Measurements from ENCODE around the gene SMC2. TPM values are rescaled to one million over a fixed set of nuclear protein-coding genes. Genes with fewer than 3 reads are reported as not detected.

Gene SMC2
- total RNA-seq, 1 donor from 2014 or later = 57.2 TPM

GRCh38 chr9:104090578-104090977, 3.5 kb upstream of the SMC2 start:
- H3K4me1 Mint-ChIP-seq = peaks cover 24% of the 10 kb centered on the region
- peaks cover 4% of the 10 kb centered on the region for H3K27me3 Mint-ChIP-seq
- intact Hi-C loops (cut with micrococcal nuclease) = loop anchor here (5.0 to 10.0 kb wide), 3 partner anchors 63 to 1464 kb away; partner anchors contain the start of genes FKTN and SLC44A1

GRCh38 chr9:104091116-104091515, 3.0 kb upstream of the SMC2 start:
- peaks cover 3% of the 10 kb centered on the region for H3K27me3 Mint-ChIP-seq
- H3K27ac Mint-ChIP-seq = no peak overlapping the region
- H3K4me3 Mint-ChIP-seq = no peak overlapping the region
- DNase-seq = no peak
- peaks cover 25% of the 10 kb centered on the region for H3K4me1 Mint-ChIP-seq
- intact Hi-C loops (cut with micrococcal nuclease) = loop anchor here (5.0 to 10.0 kb wide), 3 partner anchors 64 to 1464 kb away; partner anchors contain the start of genes FKTN and SLC44A1
- H3K9me3 Mint-ChIP-seq = peaks cover 6% of the 10 kb centered on the region
- peaks cover 2% of the 10 kb centered on the region for H3K36me3 Mint-ChIP-seq (ENCODE audit: low read depth)

More at GRCh38 chr9:104090578-104090977, 3.5 kb upstream of the SMC2 start:
- DNase-seq = no peak
- Mint-ChIP-seq H3K4me3 (no peak overlapping the region), H3K27ac (no peak overlapping the region), H3K36me3 (ENCODE audit: low read depth) (peaks cover 2% of the 10 kb centered on the region), H3K9me3 (peaks cover 6% of the 10 kb centered on the region)

GRCh38 chr9:104091708-104092107, 2.4 kb upstream of the SMC2 start:
- DNase-seq = peak; percentile 80
- no peak overlapping the region for H3K27ac Mint-ChIP-seq
- H3K4me3 Mint-ChIP-seq = peak overlapping the region; percentile 98
- peaks cover 6% of the 10 kb centered on the region for H3K36me3 Mint-ChIP-seq (ENCODE audit: low read depth)
- peaks cover 3% of the 10 kb centered on the region for H3K27me3 Mint-ChIP-seq
- intact Hi-C loops (cut with micrococcal nuclease) = loop anchor here (2.0 to 10.0 kb wide), 5 partner anchors 64 to 1603 kb away; partner anchors contain the start of genes FKTN, SLC44A1 and TMEM38B
- H3K9me3 Mint-ChIP-seq = peaks cover 6% of the 10 kb centered on the region
- peaks cover 30% of the 10 kb centered on the region for H3K4me1 Mint-ChIP-seq

GRCh38 chr9:104092192-104092591, 1.9 kb upstream of the SMC2 start:
- H3K27ac Mint-ChIP-seq = no peak overlapping the region
- peaks cover 3% of the 10 kb centered on the region for H3K27me3 Mint-ChIP-seq

GRCh38 chr9:104092875-104093600, 1.1 kb upstream of the SMC2 start:
- Mint-ChIP-seq H3K4me1 (peaks cover 32% of the 10 kb centered on the region), H3K27ac (peak overlapping the region; percentile 100), H3K36me3 (ENCODE audit: low read depth) (peaks cover 8% of the 10 kb centered on the region), H3K27me3 (peaks cover 3% of the 10 kb centered on the region), H3K9me3 (peaks cover 6% of the 10 kb centered on the region), H3K4me3 (peak overlapping the region; percentile 98)
- intact Hi-C loops (cut with micrococcal nuclease) = loop anchor here (2.0 to 10.0 kb wide), 5 partner anchors 66 to 1602 kb away; partner anchors contain the start of genes FKTN, SLC44A1 and TMEM38B
- DNase-seq = no peak

More at GRCh38 chr9:104092192-104092591, 1.9 kb upstream of the SMC2 start:
- Mint-ChIP-seq H3K4me1 (peaks cover 32% of the 10 kb centered on the region), H3K4me3 (peak overlapping the region; percentile 98), H3K36me3 (ENCODE audit: low read depth) (peaks cover 8% of the 10 kb centered on the region), H3K9me3 (peaks cover 6% of the 10 kb centered on the region)
- DNase-seq = no peak
- intact Hi-C loops (cut with micrococcal nuclease) = loop anchor here (2.0 to 10.0 kb wide), 5 partner anchors 65 to 1603 kb away; partner anchors contain the start of genes FKTN, SLC44A1 and TMEM38B

GRCh38 chr9:104094534-104095015, 466 bp downstream of the SMC2 start:
- DNase-seq = no peak
- Mint-ChIP-seq H3K27me3 (no peaks in the 10 kb centered on the region), H3K36me3 (ENCODE audit: low read depth) (peaks cover 10% of the 10 kb centered on the region), H3K4me3 (peak overlapping the region; percentile 98), H3K9me3 (no peaks in the 10 kb centered on the region), H3K27ac (peak overlapping the region; percentile 100), H3K4me1 (peaks cover 34% of the 10 kb centered on the region)
- intact Hi-C loops (cut with micrococcal nuclease) = loop anchor here (1.0 to 10.0 kb wide), 6 partner anchors 16 to 1460 kb away; partner anchors contain the start of genes FKTN, NIPSNAP3A and SLC44A1

- no peak overlapping the region for H3K4me3 Mint-ChIP-seq
Observed at GRCh38 chr9:104099630-104100029, 5.5 kb downstream of the SMC2 start.

GRCh38 chr9:104104360-104104759, 10.3 kb downstream of the SMC2 start:
- H3K27ac Mint-ChIP-seq = no peak overlapping the region
- no peaks in the 10 kb centered on the region for H3K4me1 Mint-ChIP-seq
- H3K27me3 Mint-ChIP-seq = no peaks in the 10 kb centered on the region
- no peak overlapping the region for H3K4me3 Mint-ChIP-seq
- no peak for DNase-seq
- peaks cover 58% of the 10 kb centered on the region for H3K36me3 Mint-ChIP-seq (ENCODE audit: low read depth)
- H3K9me3 Mint-ChIP-seq = no peaks in the 10 kb centered on the region
- intact Hi-C loops (cut with micrococcal nuclease) = no loop called here

More at GRCh38 chr9:104099630-104100029, 5.5 kb downstream of the SMC2 start:
- intact Hi-C loops (cut with micrococcal nuclease) = loop anchor here (5.0 to 10.0 kb wide), 3 partner anchors 33 to 1455 kb away; partner anchors contain the start of genes FKTN and SLC44A1
- Mint-ChIP-seq H3K9me3 (no peaks in the 10 kb centered on the region), H3K36me3 (ENCODE audit: low read depth) (peaks cover 39% of the 10 kb centered on the region), H3K4me1 (peaks cover 18% of the 10 kb centered on the region), H3K27ac (no peak overlapping the region), H3K27me3 (no peaks in the 10 kb centered on the region)
- no peak for DNase-seq

- Mint-ChIP-seq H3K4me1 (no peaks in the 10 kb centered on the region), H3K27me3 (no peaks in the 10 kb centered on the region), H3K27ac (no peak overlapping the region), H3K36me3 (ENCODE audit: low read depth) (peaks cover 48% of the 10 kb centered on the region), H3K9me3 (no peaks in the 10 kb centered on the region), H3K4me3 (no peak overlapping the region)
- DNase-seq = no peak
- intact Hi-C loops (cut with micrococcal nuclease) = no loop called here
Observed at GRCh38 chr9:104107799-104108198, 13.7 kb downstream of the SMC2 start.

- DNase-seq = no peak
- Mint-ChIP-seq H3K27me3 (no peaks in the 10 kb centered on the region), H3K36me3 (ENCODE audit: low read depth) (peaks cover 46% of the 10 kb centered on the region), H3K4me3 (no peak overlapping the region), H3K9me3 (no peaks in the 10 kb centered on the region), H3K4me1 (no peaks in the 10 kb centered on the region), H3K27ac (no peak overlapping the region)
- intact Hi-C loops (cut with micrococcal nuclease) = no loop called here
Observed at GRCh38 chr9:104108315-104108714, 14.2 kb downstream of the SMC2 start.

- Mint-ChIP-seq H3K9me3 (no peaks in the 10 kb centered on the region), H3K4me1 (no peaks in the 10 kb centered on the region), H3K27me3 (no peaks in the 10 kb centered on the region), H3K27ac (no peak overlapping the region), H3K36me3 (ENCODE audit: low read depth) (peaks cover 36% of the 10 kb centered on the region), H3K4me3 (no peak overlapping the region)
- no peak for DNase-seq
- intact Hi-C loops (cut with micrococcal nuclease) = loop anchor here (2.0 kb wide), 1 partner anchor 16 kb away; the partner anchor contains the start of gene SMC2
Observed at GRCh38 chr9:104110509-104110908, 16.4 kb downstream of the SMC2 start.

- peaks cover 42% of the 10 kb centered on the region for H3K36me3 Mint-ChIP-seq (ENCODE audit: low read depth)
- H3K4me1 Mint-ChIP-seq = no peaks in the 10 kb centered on the region
- no peak for DNase-seq
- no peak overlapping the region for H3K4me3 Mint-ChIP-seq
- no peaks in the 10 kb centered on the region for H3K9me3 Mint-ChIP-seq
- no peaks in the 10 kb centered on the region for H3K27me3 Mint-ChIP-seq
- intact Hi-C loops (cut with micrococcal nuclease) = no loop called here
- H3K27ac Mint-ChIP-seq = no peak overlapping the region
Observed at GRCh38 chr9:104118916-104119315, 24.8 kb downstream of the SMC2 start.

GRCh38 chr9:104121022-104121421, 26.9 kb downstream of the SMC2 start:
- Mint-ChIP-seq H3K9me3 (no peaks in the 10 kb centered on the region), H3K27me3 (no peaks in the 10 kb centered on the region), H3K4me3 (no peak overlapping the region), H3K4me1 (no peaks in the 10 kb centered on the region), H3K27ac (peak overlapping the region; percentile 20), H3K36me3 (ENCODE audit: low read depth) (peaks cover 48% of the 10 kb centered on the region)
- intact Hi-C loops (cut with micrococcal nuclease) = no loop called here
- DNase-seq = no peak
